Endothelial cell of umbilical vein (primary cell): ENCODE measurements around the gene DPYSL4. TPM values are rescaled to one million over a fixed set of nuclear protein-coding genes. Genes with fewer than 3 reads are reported as not detected.

Experiments used
- BruUV-seq: library from RNA; stranded (reverse); fragments of 400-500 nt; replicated peaks from 2 replicates; lab custom pipeline; 2021; lab: Mats Ljungman, UMichigan
- CTCF ChIA-PET: fragments of 300-600, 350-600 bp; sonication (Branson Sonifier 250); formaldehyde crosslinking; loops from one replicate; lab custom pipeline; 2021; ENCODE audit warnings: antibody characterized with exemption, inconsistent platforms; lab: Charles Lee
- POLR2A ChIA-PET: fragments of 300-600, 350-600 bp; sonication (Branson Sonifier 250); formaldehyde crosslinking; loops from one replicate; lab custom pipeline; 2021; ENCODE audit warnings: antibody characterized with exemption, inconsistent platforms; lab: Charles Lee
- DNase-seq: peaks from one replicate; pipeline ENCODE4 v3.0.0-alpha.2; 2011; ENCODE audit warnings: low read depth, low spot score
- FAIRE-seq: peaks from 2 replicates; lab custom pipeline; 2011; peaks lifted over from hg19 to GRCh38; lab: Jason Lieb, UNC
- H2AFZ ChIP-seq: 2 replicates; pipeline ENCODE4 v1.6.0; 2012; ENCODE audit warnings: low read depth, low read length, control low read depth, inconsistent platforms
- H3K27ac ChIP-seq: 2 replicates; pipeline ENCODE4 v1.5.1; 2011; ENCODE audit warnings: low read depth, mild to moderate bottlenecking, control low read depth, low read length, moderate library complexity; ENCODE audit not compliant: insufficient read depth
- H3K27me3 ChIP-seq, 2 experiments: 2 replicates each; pipeline versions ENCODE4 v1.6.0 to v1.6.1; 2011; ENCODE audit warnings: low read length in 2 of 2, mixed read lengths in 1 of 2; ENCODE audit not compliant: control insufficient read depth in 2 of 2, insufficient read depth in 2 of 2
- H3K36me3 ChIP-seq, 2 experiments: 2 replicates in 1 of 2; 3 replicates in 1 of 2; pipeline ENCODE4 v1.5.1; 2011; ENCODE audit warnings: low read length in 2 of 2, mild to moderate bottlenecking in 1 of 2, moderate library complexity in 1 of 2; ENCODE audit not compliant: control insufficient read depth in 2 of 2, insufficient read depth in 2 of 2; ENCODE audit errors: extremely low read depth in 1 of 2
- H3K4me1 ChIP-seq: 3 replicates; pipeline ENCODE4 v1.5.1; 2011; ENCODE audit warnings: mild to moderate bottlenecking, low read length; ENCODE audit not compliant: control insufficient read depth, insufficient read depth; ENCODE audit errors: extremely low read depth
- H3K4me2 ChIP-seq: 2 replicates; pipeline ENCODE4 v1.6.1; 2011; ENCODE audit warnings: low read length, control low read depth, mixed read lengths; ENCODE audit not compliant: insufficient read depth
- H3K4me3 ChIP-seq, 3 experiments: fragments of 200-600 bp in 1 of 3; sonication (generic), shearing (Covaris generic) in 1 of 3; replicated peaks in 1 of 3; 2 replicates each; pipeline ENCODE4 v1.5.1; 2011 to 2016; ENCODE audit warnings: control low read depth in 3 of 3, low read length in 3 of 3, mild to moderate bottlenecking in 2 of 3, inconsistent platforms in 1 of 3, low read depth in 1 of 3, moderate library complexity in 1 of 3; ENCODE audit not compliant: insufficient read depth in 1 of 3
- H3K79me2 ChIP-seq: 2 replicates; pipeline ENCODE4 v1.6.0; 2012; ENCODE audit warnings: low read length, inconsistent platforms; ENCODE audit not compliant: control insufficient read depth, insufficient read depth
- H3K9ac ChIP-seq: replicated peaks from 2 replicates; pipeline ENCODE3; 2011; ENCODE audit warnings: low read length, control low read depth; ENCODE audit not compliant: insufficient read depth; ENCODE audit errors: extremely low read depth
- H3K9me1 ChIP-seq: replicated peaks from 3 replicates; pipeline ENCODE4 v1.6.0; 2011; ENCODE audit warnings: mild to moderate bottlenecking, low read length; ENCODE audit not compliant: control insufficient read depth, insufficient read depth; ENCODE audit errors: extremely low read depth
- H3K9me3 ChIP-seq: replicated peaks from 2 replicates; pipeline ENCODE4 v1.5.1; 2012; ENCODE audit warnings: low read length, inconsistent platforms; ENCODE audit not compliant: control insufficient read depth, insufficient read depth
- H4K20me1 ChIP-seq: replicated peaks from 2 replicates; pipeline ENCODE3; 2011; ENCODE audit warnings: mild to moderate bottlenecking, low read length; ENCODE audit not compliant: control insufficient read depth, insufficient read depth; ENCODE audit errors: extremely low read depth
- CTCF ChIP-seq, 2 donors: IDR thresholded peaks; 1 replicate in 1 of 2; 2 replicates in 1 of 2; pipeline ENCODE4 v1.5.1; 2011; ENCODE audit warnings: low read length in 2 of 2, mild to moderate bottlenecking in 2 of 2, moderate library complexity in 2 of 2, control low read depth in 1 of 2, inconsistent platforms in 1 of 2, low read depth in 1 of 2; ENCODE audit not compliant: insufficient read depth in 1 of 2; ENCODE audit errors: extremely low read depth in 1 of 2
- EZH2 ChIP-seq: IDR thresholded peaks from 2 replicates; pipeline ENCODE4 v1.6.1; 2012; ENCODE audit warnings: borderline replicate concordance, low read depth, mild to moderate bottlenecking, moderate library complexity, low read length, inconsistent platforms; ENCODE audit not compliant: severe bottlenecking
- FOS ChIP-seq: IDR thresholded peaks from 2 replicates; pipeline ENCODE4 v1.6.1; 2011; ENCODE audit warnings: mild to moderate bottlenecking, low read length, moderate library complexity, borderline replicate concordance; ENCODE audit not compliant: insufficient read depth
- GATA2 ChIP-seq: IDR thresholded peaks from 2 replicates; pipeline ENCODE4 v1.7.0; 2011; ENCODE audit warnings: low read depth, mild to moderate bottlenecking, moderate library complexity, mixed read lengths, low read length; ENCODE audit not compliant: insufficient read length, insufficient read depth
- JUN ChIP-seq: IDR thresholded peaks from 2 replicates; pipeline ENCODE4 v1.6.1; 2011; ENCODE audit warnings: borderline replicate concordance, low read depth; ENCODE audit not compliant: insufficient read length, insufficient read depth
- MAX ChIP-seq: IDR thresholded peaks from 2 replicates; pipeline ENCODE4 v1.6.1; 2011; ENCODE audit not compliant: insufficient read depth, insufficient read length
- MYC ChIP-seq: IDR thresholded peaks from one replicate; pipeline ENCODE4 v1.6.1; 2011; ENCODE audit warnings: mild to moderate bottlenecking, low read depth, low read length
- POLR2A ChIP-seq: IDR thresholded peaks from 2 replicates; pipeline ENCODE4 v1.6.1; 2012; ENCODE audit warnings: low read depth, mild to moderate bottlenecking, control low read depth, low read length
- POLR2AphosphoS5 ChIP-seq: IDR thresholded peaks from 2 replicates; pipeline ENCODE4 v1.6.1; 2012; ENCODE audit warnings: low read depth, mild to moderate bottlenecking, control low read depth, low read length, moderate library complexity; ENCODE audit not compliant: insufficient read depth
- dilution Hi-C: fragments of 300-500 bp; cut with MboI; formaldehyde crosslinking; loops from one replicate; pipeline ENCODE4 v1.15.0; 2019; ENCODE audit warnings: low sequenced_read_pairs; ENCODE audit not compliant: extremely low pct_ligation_motif_present
- intact Hi-C: fragments of 100-400 bp; cut with micrococcal nuclease; formaldehyde crosslinking; loops from one replicate; pipeline ENCODE4 v1.10.0; 2022
- polyA plus RNA-seq, 4 experiments: library from polyadenylated mRNA; depleted of rRNA in 3 of 4; stranded (reverse) in 3 of 4; unstranded in 1 of 4; fragments of >200 nt; gene quantifications; 2 replicates each; pipeline versions ENCODE4 v1.2.1 to v1.2.3, GENCODE V29; 2011 to 2012; ENCODE audit warnings: missing spikeins in 1 of 4
- total RNA-seq: library from RNA; stranded (reverse); gene quantifications from 2 replicates; pipeline ENCODE4 v1.2.3, GENCODE V29; 2021

Gene DPYSL4
- total and polyA plus RNA-seq, 2 donors (not counting 3 experiments of a cell fraction or from before 2014, with no cell fraction given), result 27.1 to 60.0 TPM

GRCh38 chr10:132154440-132154839, 32.3 kb upstream of the DPYSL4 start:
- ChIA-PET POLR2A (no interaction called here), CTCF (no interaction called here)

GRCh38 chr10:132154931-132155330, 31.8 kb upstream of the DPYSL4 start:
- H2AFZ ChIP-seq, result no peak overlapping the region
- no peaks in the 10 kb centered on the region for H3K36me3 ChIP-seq
- no peak for TF ChIP-seq GATA2
- no peak for TF ChIP-seq EZH2
- TF ChIP-seq MYC, result no peak
- TF ChIP-seq MAX, result no peak
- no peak for TF ChIP-seq JUN
- no peak for TF ChIP-seq POLR2AphosphoS5
- TF ChIP-seq POLR2A, result no peak
- no peak for TF ChIP-seq FOS
- no peak for TF ChIP-seq CTCF (IDR thresholded peaks at IDR 0.05; ENCODE audit: extremely low read depth in 1 of 2, insufficient read depth in 1 of 2, low read depth in 1 of 2, low read length in 2 of 2)
- H3K4me3 ChIP-seq, result no peak overlapping the region
- H3K79me2 ChIP-seq, result no peaks in the 10 kb centered on the region
- H3K27me3 ChIP-seq, result no peaks in the 10 kb centered on the region
- DNase-seq, result no peak
- H3K9ac ChIP-seq, result no peak overlapping the region
- H3K9me3 ChIP-seq, result no peaks in the 10 kb centered on the region
- FAIRE-seq, result no peak
- dilution Hi-C loops, result no loop called here
- ChIA-PET CTCF (no interaction called here), POLR2A (no interaction called here)
- H3K27ac ChIP-seq, result no peak overlapping the region
- no TSS peak for BruUV-seq
- no peaks in the 10 kb centered on the region for H3K4me1 ChIP-seq
- no peaks in the 10 kb centered on the region for H3K9me1 ChIP-seq
- no peaks in the 10 kb centered on the region for H4K20me1 ChIP-seq
- intact Hi-C loops, result no loop called here
- no peak overlapping the region for H3K4me2 ChIP-seq

More at GRCh38 chr10:132154440-132154839, 32.3 kb upstream of the DPYSL4 start:
- no peak for DNase-seq
- dilution Hi-C loops, result no loop called here
- Histone ChIP-seq H3K9me3 (no peaks in the 10 kb centered on the region), H3K4me2 (no peak overlapping the region), H2AFZ (no peak overlapping the region), H3K4me1 (no peaks in the 10 kb centered on the region), H3K79me2 (no peaks in the 10 kb centered on the region), H3K27me3 (no peaks in the 10 kb centered on the region), H3K4me3 (no peak overlapping the region), H3K9ac (no peak overlapping the region), H3K27ac (no peak overlapping the region), H4K20me1 (no peaks in the 10 kb centered on the region), H3K36me3 (no peaks in the 10 kb centered on the region), H3K9me1 (no peaks in the 10 kb centered on the region)
- no peak for FAIRE-seq
- TF ChIP-seq JUN (no peak), POLR2AphosphoS5 (no peak), MAX (no peak), GATA2 (no peak), MYC (no peak), EZH2 (no peak)
- intact Hi-C loops, result no loop called here
- BruUV-seq, result no TSS peak
